GM12878 (cell line): ENCODE data around the gene NELFB. TPM values are rescaled to one million over a fixed set of nuclear protein-coding genes. Genes with fewer than 3 reads are reported as not detected.

ENCODE experiments used
- BCL11A ChIP-seq: IDR thresholded peaks from 2 replicates; pipeline ENCODE4 v1.6.1; 2011; ENCODE audit warnings: low read depth, low read length
- CBX5 ChIP-seq: sonication (generic); IDR thresholded peaks from 2 replicates; pipeline ENCODE4 v1.6.1; 2016; ENCODE audit warnings: low read depth, moderate library complexity, mild to moderate bottlenecking, inconsistent platforms
- CHD1 ChIP-seq: IDR thresholded peaks from 2 replicates; pipeline ENCODE4 v1.6.1; 2012; ENCODE audit warnings: low read depth, low read length, improper control_type of control experiment
- JUNB ChIP-seq: IDR thresholded peaks from 2 replicates; pipeline ENCODE4 v1.6.1; 2016; ENCODE audit warnings: antibody characterized with exemption, mild to moderate bottlenecking
- KAT2A ChIP-seq: conservative IDR thresholded peaks from 2 replicates; pipeline ENCODE4 v1.6.1; 2011; ENCODE audit warnings: low read depth, low read length; ENCODE audit not compliant: control insufficient read depth
- MEF2B ChIP-seq: fragments of 450-650 bp; IDR thresholded peaks from 2 replicates; pipeline ENCODE4 v1.6.1; 2018; ENCODE audit warnings: mild to moderate bottlenecking, moderate library complexity; ENCODE audit not compliant: partially characterized antibody, poor library complexity, severe bottlenecking
- NFYA ChIP-seq: IDR thresholded peaks from 2 replicates; pipeline ENCODE4 v1.6.1; 2011; ENCODE audit warnings: low read depth, mild to moderate bottlenecking, low read length, improper control_type of control experiment, borderline replicate concordance
- NR2C1 ChIP-seq: fragments of 450-650 bp; IDR thresholded peaks from 2 replicates; pipeline ENCODE4 v1.6.1; 2017; ENCODE audit warnings: antibody characterized with exemption, mild to moderate bottlenecking, moderate library complexity
- NRF1 ChIP-seq: conservative IDR thresholded peaks from 2 replicates; pipeline ENCODE4 v1.6.1; 2011; ENCODE audit warnings: mild to moderate bottlenecking, low read depth, low read length, improper control_type of control experiment
- POLR2A ChIP-seq: IDR thresholded peaks from 2 replicates; pipeline ENCODE4 v1.6.1; 2011; ENCODE audit warnings: low read depth, mild to moderate bottlenecking, low read length
- POLR2AphosphoS5 ChIP-seq: IDR thresholded peaks from 2 replicates; pipeline ENCODE4 v1.6.1; 2011; ENCODE audit warnings: mild to moderate bottlenecking, low read length, inconsistent platforms
- RELA ChIP-seq: fragments of 450-650 bp; IDR thresholded peaks from 2 replicates; pipeline ENCODE4 v1.8.0; 2014; ENCODE audit warnings: borderline replicate concordance; ENCODE audit not compliant: partially characterized antibody
- RFX5 ChIP-seq: IDR thresholded peaks from 2 replicates; pipeline ENCODE4 v1.6.1; 2011; ENCODE audit warnings: low read depth, low read length, improper control_type of control experiment
- SUPT20H ChIP-seq: IDR thresholded peaks from 2 replicates; pipeline ENCODE4 v1.6.1; 2011; ENCODE audit warnings: low read depth, mild to moderate bottlenecking, low read length, moderate library complexity, borderline replicate concordance; ENCODE audit not compliant: control insufficient read depth
- SUZ12 ChIP-seq: fragments of 200-600 bp; sonication (generic); IDR thresholded peaks from one replicate; pipeline ENCODE4 v1.6.1; 2018; ENCODE audit warnings: antibody characterized with exemption, mild to moderate bottlenecking; ENCODE audit not compliant: unreplicated experiment
- TARDBP ChIP-seq: IDR thresholded peaks from 2 replicates; pipeline ENCODE4 v1.6.1; 2016; ENCODE audit warnings: borderline replicate concordance
- TCF7 ChIP-seq: IDR thresholded peaks from 2 replicates; pipeline ENCODE4 v1.6.1; 2014; ENCODE audit warnings: antibody characterized with exemption, borderline replicate concordance
- ZNF274 ChIP-seq: IDR thresholded peaks from one replicate; pipeline ENCODE4 v1.8.0; 2011; ENCODE audit not compliant: insufficient read length, insufficient read depth
- polyA plus RNA-seq, 11 experiments: library from polyadenylated mRNA; depleted of rRNA in 4 of 11; unstranded in 6 of 11; stranded (reverse) in 5 of 11; fragments of >200 nt; fragmentation: Nextera tagmentation in 4 of 11; fragmentation: Illumina TruSeq in 1 of 11; extraction: Ambion mirVana in 4 of 11; extraction: Trizol in 1 of 11; gene quantifications; 1 replicate in 1 of 11; 2 replicates in 10 of 11; pipeline versions ENCODE4 v1.2.1 to v1.2.3, GENCODE V29; 2011 to 2016; ENCODE audit warnings: inconsistent platforms in 2 of 11, missing spikeins in 2 of 11, low read depth in 1 of 11
- total RNA-seq, 4 experiments: library from RNA; depleted of rRNA in 3 of 4; stranded (reverse); fragments of >200 nt in 3 of 4; fragmentation: Illumina TruSeq in 1 of 4; extraction: Trizol in 1 of 4; gene quantifications; 2 replicates each; pipeline versions ENCODE4 v1.2.1 to v1.2.3, GENCODE V29; 2013 to 2021
- TF ChIP-seq, protein P1 (sequence below), 3 experiments: IDR thresholded peaks in 2 of 3; conservative IDR thresholded peaks in 1 of 3; 2 replicates each; pipeline ENCODE4 v1.5.1; 2011; ENCODE audit warnings: low read depth in 3 of 3, low read length in 3 of 3, mild to moderate bottlenecking in 3 of 3, control low read depth in 2 of 3, moderate library complexity in 2 of 3, inconsistent platforms in 1 of 3, mixed read lengths in 1 of 3; ENCODE audit not compliant: control insufficient read depth in 2 of 3, insufficient read depth in 1 of 3; ENCODE audit errors: extremely low read depth in 1 of 3
- TF ChIP-seq, protein P2 (sequence below): fragments of 150-350 bp; IDR thresholded peaks from 2 replicates; pipeline ENCODE4 v1.6.1; 2016; ENCODE audit warnings: low read depth, low read length
- TF ChIP-seq, protein P3 (sequence below): IDR thresholded peaks from 2 replicates; pipeline ENCODE4 v1.6.1; 2012; ENCODE audit warnings: improper control_type of control experiment, low read depth, low read length; ENCODE audit not compliant: insufficient replicate concordance

The NELFB gene
- total and polyA plus RNA-seq, 10 of the 15 experiments (the other 5 are each of a cell fraction or from before 2014, with no cell fraction given), result 0.19 to 63.4 (median 30.9) TPM

DNA sequence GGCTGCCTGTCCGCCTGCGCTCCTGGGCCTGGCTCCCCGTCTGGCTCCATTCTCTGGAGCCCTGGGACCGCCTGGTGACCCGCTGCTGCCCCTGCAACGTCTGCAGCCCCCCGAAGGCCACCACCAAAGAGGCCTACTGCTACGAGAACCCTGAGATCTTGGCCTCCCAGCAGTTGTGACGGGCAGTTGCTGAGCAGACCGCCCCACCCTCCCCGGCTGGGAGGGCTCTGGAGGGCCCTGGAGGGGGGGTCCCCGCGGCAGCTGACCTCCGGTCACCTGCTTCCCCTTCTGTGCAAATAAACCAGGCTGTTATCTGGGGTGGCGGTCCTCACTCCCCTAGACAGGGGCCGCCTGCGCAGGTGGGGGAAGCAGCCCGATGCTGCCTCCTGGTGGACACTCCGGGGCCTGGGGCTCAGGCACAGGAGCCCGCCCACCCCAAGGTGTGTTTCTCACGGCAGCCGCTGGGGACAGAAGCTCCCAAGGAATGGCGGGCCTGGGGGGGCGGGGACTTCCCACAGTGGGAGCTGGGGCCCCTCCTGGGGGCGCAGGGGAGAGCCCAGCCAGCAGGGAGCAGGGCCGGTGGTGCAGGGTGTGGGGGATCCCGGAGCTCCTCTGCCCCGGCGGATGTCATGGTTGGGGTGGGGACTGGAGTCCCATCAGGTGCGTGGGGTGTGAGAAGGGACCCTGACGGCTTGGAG lies 18.7 kb upstream of the NELFB start (continued):
- no peak for TF ChIP-seq BCL11A
- TF ChIP-seq CBX5, result no peak
- TF ChIP-seq RELA, result peak; percentile 93
- TF ChIP-seq SUZ12, result no peak
- TF ChIP-seq, protein P1, sequence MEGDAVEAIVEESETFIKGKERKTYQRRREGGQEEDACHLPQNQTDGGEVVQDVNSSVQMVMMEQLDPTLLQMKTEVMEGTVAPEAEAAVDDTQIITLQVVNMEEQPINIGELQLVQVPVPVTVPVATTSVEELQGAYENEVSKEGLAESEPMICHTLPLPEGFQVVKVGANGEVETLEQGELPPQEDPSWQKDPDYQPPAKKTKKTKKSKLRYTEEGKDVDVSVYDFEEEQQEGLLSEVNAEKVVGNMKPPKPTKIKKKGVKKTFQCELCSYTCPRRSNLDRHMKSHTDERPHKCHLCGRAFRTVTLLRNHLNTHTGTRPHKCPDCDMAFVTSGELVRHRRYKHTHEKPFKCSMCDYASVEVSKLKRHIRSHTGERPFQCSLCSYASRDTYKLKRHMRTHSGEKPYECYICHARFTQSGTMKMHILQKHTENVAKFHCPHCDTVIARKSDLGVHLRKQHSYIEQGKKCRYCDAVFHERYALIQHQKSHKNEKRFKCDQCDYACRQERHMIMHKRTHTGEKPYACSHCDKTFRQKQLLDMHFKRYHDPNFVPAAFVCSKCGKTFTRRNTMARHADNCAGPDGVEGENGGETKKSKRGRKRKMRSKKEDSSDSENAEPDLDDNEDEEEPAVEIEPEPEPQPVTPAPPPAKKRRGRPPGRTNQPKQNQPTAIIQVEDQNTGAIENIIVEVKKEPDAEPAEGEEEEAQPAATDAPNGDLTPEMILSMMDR (IDR thresholded peaks at IDR 0.05 in 2 of 3, conservative IDR thresholded peaks at IDR 0.05 in 1 of 3; ENCODE audit: control insufficient read depth in 2 of 3, extremely low read depth in 1 of 3, insufficient read depth in 1 of 3, low read depth in 3 of 3, low read length in 3 of 3), result peak; percentile 99 to 100 (median 100); a peak in 5 of 6 replicates
- TF ChIP-seq JUNB, result no peak
- TF ChIP-seq MEF2B, result peak; percentile 80
- no peak for TF ChIP-seq RFX5
- no peak for TF ChIP-seq TCF7
- TF ChIP-seq ZNF274, result no peak
- peak; percentile 46 for TF ChIP-seq NRF1
- TF ChIP-seq NR2C1, result no peak; the same call in 1 of the 2 replicates
- TF ChIP-seq, protein P2, sequence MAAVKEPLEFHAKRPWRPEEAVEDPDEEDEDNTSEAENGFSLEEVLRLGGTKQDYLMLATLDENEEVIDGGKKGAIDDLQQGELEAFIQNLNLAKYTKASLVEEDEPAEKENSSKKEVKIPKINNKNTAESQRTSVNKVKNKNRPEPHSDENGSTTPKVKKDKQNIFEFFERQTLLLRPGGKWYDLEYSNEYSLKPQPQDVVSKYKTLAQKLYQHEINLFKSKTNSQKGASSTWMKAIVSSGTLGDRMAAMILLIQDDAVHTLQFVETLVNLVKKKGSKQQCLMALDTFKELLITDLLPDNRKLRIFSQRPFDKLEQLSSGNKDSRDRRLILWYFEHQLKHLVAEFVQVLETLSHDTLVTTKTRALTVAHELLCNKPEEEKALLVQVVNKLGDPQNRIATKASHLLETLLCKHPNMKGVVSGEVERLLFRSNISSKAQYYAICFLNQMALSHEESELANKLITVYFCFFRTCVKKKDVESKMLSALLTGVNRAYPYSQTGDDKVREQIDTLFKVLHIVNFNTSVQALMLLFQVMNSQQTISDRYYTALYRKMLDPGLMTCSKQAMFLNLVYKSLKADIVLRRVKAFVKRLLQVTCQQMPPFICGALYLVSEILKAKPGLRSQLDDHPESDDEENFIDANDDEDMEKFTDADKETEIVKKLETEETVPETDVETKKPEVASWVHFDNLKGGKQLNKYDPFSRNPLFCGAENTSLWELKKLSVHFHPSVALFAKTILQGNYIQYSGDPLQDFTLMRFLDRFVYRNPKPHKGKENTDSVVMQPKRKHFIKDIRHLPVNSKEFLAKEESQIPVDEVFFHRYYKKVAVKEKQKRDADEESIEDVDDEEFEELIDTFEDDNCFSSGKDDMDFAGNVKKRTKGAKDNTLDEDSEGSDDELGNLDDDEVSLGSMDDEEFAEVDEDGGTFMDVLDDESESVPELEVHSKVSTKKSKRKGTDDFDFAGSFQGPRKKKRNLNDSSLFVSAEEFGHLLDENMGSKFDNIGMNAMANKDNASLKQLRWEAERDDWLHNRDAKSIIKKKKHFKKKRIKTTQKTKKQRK, result no peak
- TF ChIP-seq CHD1, result no peak
- TF ChIP-seq TARDBP, result 0 out of 2 replicates have a peak, but pooled peaks have one; percentile 24
- no peak for TF ChIP-seq POLR2A
- no peak for TF ChIP-seq POLR2AphosphoS5
- no peak for TF ChIP-seq SUPT20H
- TF ChIP-seq, protein P3, sequence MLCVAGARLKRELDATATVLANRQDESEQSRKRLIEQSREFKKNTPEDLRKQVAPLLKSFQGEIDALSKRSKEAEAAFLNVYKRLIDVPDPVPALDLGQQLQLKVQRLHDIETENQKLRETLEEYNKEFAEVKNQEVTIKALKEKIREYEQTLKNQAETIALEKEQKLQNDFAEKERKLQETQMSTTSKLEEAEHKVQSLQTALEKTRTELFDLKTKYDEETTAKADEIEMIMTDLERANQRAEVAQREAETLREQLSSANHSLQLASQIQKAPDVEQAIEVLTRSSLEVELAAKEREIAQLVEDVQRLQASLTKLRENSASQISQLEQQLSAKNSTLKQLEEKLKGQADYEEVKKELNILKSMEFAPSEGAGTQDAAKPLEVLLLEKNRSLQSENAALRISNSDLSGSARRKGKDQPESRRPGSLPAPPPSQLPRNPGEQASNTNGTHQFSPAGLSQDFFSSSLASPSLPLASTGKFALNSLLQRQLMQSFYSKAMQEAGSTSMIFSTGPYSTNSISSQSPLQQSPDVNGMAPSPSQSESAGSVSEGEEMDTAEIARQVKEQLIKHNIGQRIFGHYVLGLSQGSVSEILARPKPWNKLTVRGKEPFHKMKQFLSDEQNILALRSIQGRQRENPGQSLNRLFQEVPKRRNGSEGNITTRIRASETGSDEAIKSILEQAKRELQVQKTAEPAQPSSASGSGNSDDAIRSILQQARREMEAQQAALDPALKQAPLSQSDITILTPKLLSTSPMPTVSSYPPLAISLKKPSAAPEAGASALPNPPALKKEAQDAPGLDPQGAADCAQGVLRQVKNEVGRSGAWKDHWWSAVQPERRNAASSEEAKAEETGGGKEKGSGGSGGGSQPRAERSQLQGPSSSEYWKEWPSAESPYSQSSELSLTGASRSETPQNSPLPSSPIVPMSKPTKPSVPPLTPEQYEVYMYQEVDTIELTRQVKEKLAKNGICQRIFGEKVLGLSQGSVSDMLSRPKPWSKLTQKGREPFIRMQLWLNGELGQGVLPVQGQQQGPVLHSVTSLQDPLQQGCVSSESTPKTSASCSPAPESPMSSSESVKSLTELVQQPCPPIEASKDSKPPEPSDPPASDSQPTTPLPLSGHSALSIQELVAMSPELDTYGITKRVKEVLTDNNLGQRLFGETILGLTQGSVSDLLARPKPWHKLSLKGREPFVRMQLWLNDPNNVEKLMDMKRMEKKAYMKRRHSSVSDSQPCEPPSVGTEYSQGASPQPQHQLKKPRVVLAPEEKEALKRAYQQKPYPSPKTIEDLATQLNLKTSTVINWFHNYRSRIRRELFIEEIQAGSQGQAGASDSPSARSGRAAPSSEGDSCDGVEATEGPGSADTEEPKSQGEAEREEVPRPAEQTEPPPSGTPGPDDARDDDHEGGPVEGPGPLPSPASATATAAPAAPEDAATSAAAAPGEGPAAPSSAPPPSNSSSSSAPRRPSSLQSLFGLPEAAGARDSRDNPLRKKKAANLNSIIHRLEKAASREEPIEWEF, result no peak
- TF ChIP-seq NFYA, result no peak
- no peak for TF ChIP-seq KAT2A
